A549 (cell line): Measurements from ENCODE around the gene FBXO48. TPM values are rescaled to one million over a fixed set of nuclear protein-coding genes. Genes with fewer than 3 reads are reported as not detected.
"Not testable (repeated sequence)": the region's sequence is repeated elsewhere in the genome, so short reads cannot be mapped to it uniquely, and the experiment has no call there.

Experiments used
- ATAC-seq, 2 experiments: fragments of 200-7000 bp in 1 of 2; fragments of >200 bp in 1 of 2; cut with Nextera tagmentation in 1 of 2; cut with Tn5 transposase in 1 of 2; 3 replicates each; pipeline versions ENCODE4 v1.8.0 to v1.9.1; 2018 to 2020; ENCODE audit warnings: mild to moderate bottlenecking in 1 of 2, moderate library complexity in 1 of 2
- CTCF ChIA-PET: fragments of 300-600 bp; sonication (Branson Sonifier 250); formaldehyde crosslinking; extraction: SDS; loops from one replicate; lab custom pipeline; 2021; ENCODE audit warnings: antibody characterized with exemption, inconsistent platforms; lab: Yijun Ruan, JAX
- POLR2A ChIA-PET: fragments of 350-600 bp; formaldehyde crosslinking; extraction: SDS; loops from one replicate; lab custom pipeline; 2021; ENCODE audit warnings: antibody characterized with exemption, inconsistent platforms; lab: Yijun Ruan, JAX
- DNase-seq, 2 experiments: peaks; one replicate each; pipeline versions ENCODE4 v3.0.0 to v3.0.0-alpha.2; 2011 to 2016; ENCODE audit warnings: low read depth in 1 of 2, low spot score in 1 of 2
- FAIRE-seq: peaks from 2 replicates; lab custom pipeline; 2011; peaks lifted over from hg19 to GRCh38; lab: Jason Lieb, UNC
- H3K27ac ChIP-seq, 2 experiments: fragments of >200 bp; sonication (Bioruptor Twin); formaldehyde crosslinking; 3 replicates each; pipeline ENCODE4 v1.5.1; 2016 to 2017
- H3K4me1 ChIP-seq: fragments of >200 bp; sonication (Bioruptor Twin); formaldehyde crosslinking; 3 replicates; pipeline ENCODE4 v1.6.1; 2016
- H3K4me2 ChIP-seq: fragments of >200 bp; sonication (Bioruptor Twin); formaldehyde crosslinking; 3 replicates; pipeline ENCODE4 v1.6.1; 2016
- H3K4me3 ChIP-seq: fragments of >200 bp; sonication (Bioruptor Twin); formaldehyde crosslinking; 3 replicates; pipeline ENCODE4 v1.5.1; 2016
- H3K9me3 ChIP-seq: fragments of >200 bp; sonication (Bioruptor Twin); formaldehyde crosslinking; 3 replicates; pipeline ENCODE4 v1.6.1; 2016
- CHD2 ChIP-seq: fragments of 150-350 bp; IDR thresholded peaks from 2 replicates; pipeline ENCODE4 v1.6.1; 2014; ENCODE audit warnings: low read length; ENCODE audit not compliant: partially characterized antibody
- EP300 ChIP-seq, 2 experiments: fragments of >200 bp; sonication (Bioruptor Twin); formaldehyde crosslinking; IDR thresholded peaks; 2 replicates in 1 of 2; 3 replicates in 1 of 2; pipeline ENCODE4 v1.6.1; 2016 to 2017
- ESRRA ChIP-seq: fragments of 150-350 bp; IDR thresholded peaks from 2 replicates; pipeline ENCODE4 v1.6.1; 2014; ENCODE audit warnings: mild to moderate bottlenecking, low read length, borderline replicate concordance
- FOSL2 ChIP-seq, 2 experiments: fragments of 450-650 bp in 1 of 2; fragments of >200 bp in 1 of 2; sonication (Bioruptor Twin) in 1 of 2; formaldehyde crosslinking; IDR thresholded peaks; 2 replicates each; pipeline versions ENCODE4 v1.5.0 to v1.6.1; 2016 to 2020; ENCODE audit warnings: mild to moderate bottlenecking in 1 of 2, moderate library complexity in 1 of 2
- HDAC2 ChIP-seq: fragments of 200-600 bp; sonication (generic); IDR thresholded peaks from 2 replicates; pipeline ENCODE4 v1.6.1; 2016
- JUNB ChIP-seq: fragments of >200 bp; sonication (Bioruptor Twin); formaldehyde crosslinking; IDR thresholded peaks from 2 replicates; pipeline ENCODE4 v1.6.1; 2016
- MAFK ChIP-seq: fragments of 450-650 bp; IDR thresholded peaks from 2 replicates; pipeline ENCODE4 v1.6.1; 2014; ENCODE audit not compliant: partially characterized antibody
- POLR2AphosphoS2 ChIP-seq: conservative IDR thresholded peaks from 2 replicates; pipeline ENCODE4 v1.6.1; 2012; ENCODE audit warnings: low read length, improper control_type of control experiment, inconsistent platforms
- RAD21 ChIP-seq, 2 experiments: fragments of >200 bp in 1 of 2; sonication (Bioruptor Twin) in 1 of 2; formaldehyde crosslinking in 1 of 2; IDR thresholded peaks in 1 of 2; conservative IDR thresholded peaks in 1 of 2; 2 replicates in 1 of 2; 3 replicates in 1 of 2; pipeline ENCODE4 v1.6.1; 2012 to 2018; ENCODE audit warnings: inconsistent platforms in 1 of 2
- RARB ChIP-seq: fragments of 250-450 bp; sonication (Bioruptor Pico); IDR thresholded peaks from 2 replicates; pipeline ENCODE4 v1.8.0; 2021; ENCODE audit warnings: mild to moderate bottlenecking, moderate library complexity
- RNF2 ChIP-seq: fragments of 200-600 bp; sonication (generic); IDR thresholded peaks from 2 replicates; pipeline ENCODE4 v1.6.1; 2016; ENCODE audit warnings: low read depth, mild to moderate bottlenecking, antibody characterized with exemption, moderate library complexity, borderline replicate concordance
- SMC3 ChIP-seq: fragments of >200 bp; sonication (Bioruptor Twin); formaldehyde crosslinking; IDR thresholded peaks from 3 replicates; pipeline ENCODE4 v1.6.1; 2018; ENCODE audit warnings: inconsistent platforms
- SREBF2 ChIP-seq: fragments of 450-650 bp; IDR thresholded peaks from 2 replicates; pipeline ENCODE4 v1.6.1; 2014; ENCODE audit warnings: mild to moderate bottlenecking, moderate library complexity
- ZC3H11A ChIP-seq: fragments of 450-650 bp; IDR thresholded peaks from 2 replicates; pipeline ENCODE4 v1.6.1; 2014; ENCODE audit warnings: antibody characterized with exemption, mild to moderate bottlenecking
- ZNF302 ChIP-seq: fragments of 250-450 bp; sonication (Bioruptor Pico); IDR thresholded peaks from 2 replicates; pipeline ENCODE4 v1.9.0; 2021; ENCODE audit warnings: inconsistent platforms, mild to moderate bottlenecking, moderate library complexity
- ZSCAN20 ChIP-seq: fragments of 250-450 bp; sonication (Bioruptor Pico); IDR thresholded peaks from 2 replicates; pipeline ENCODE4 v1.8.0; 2022; ENCODE audit warnings: mild to moderate bottlenecking, moderate library complexity
- WGBS: methylation state at CpG from one replicate; pipeline ENCODE4 v1.1.6; 2017; ENCODE audit errors: missing lambda C conversion rate; 5-methylcytosine and 5-hydroxymethylcytosine counted together
- polyA plus RNA-seq, 4 experiments: library from polyadenylated mRNA; depleted of rRNA in 3 of 4; stranded (reverse); fragments of >200 nt; fragmentation: RNase III in 1 of 4; extraction: RNeasy Plus Mini Kit Qiagen cat#74134 plus additional on column Dnase treatment in 1 of 4; gene quantifications; 2 replicates in 3 of 4; 3 replicates in 1 of 4; pipeline ENCODE4 v1.2.3, GENCODE V29; 2011 to 2017
- TF ChIP-seq, protein P1 (sequence below): fragments of >200 bp; sonication (Bioruptor Twin); formaldehyde crosslinking; IDR thresholded peaks from 3 replicates; pipeline ENCODE4 v1.5.1; 2016
- TF ChIP-seq, protein P2 (sequence below): fragments of >200 bp; sonication (Bioruptor Twin); formaldehyde crosslinking; IDR thresholded peaks from 3 replicates; pipeline ENCODE4 v1.6.1; 2016
- TF ChIP-seq, protein P3 (sequence below): IDR thresholded peaks from 2 replicates; pipeline ENCODE4 v1.6.1; 2012
- TF ChIP-seq, protein P4 (sequence below): fragments of >200 bp; sonication (Bioruptor Twin); formaldehyde crosslinking; IDR thresholded peaks from 2 replicates; pipeline ENCODE4 v1.6.1; 2016

The FBXO48 gene
- polyA plus RNA-seq, 2 of the 4 experiments (the other 2 are of a cell fraction): 0.72 to 2.1 TPM

DNA sequence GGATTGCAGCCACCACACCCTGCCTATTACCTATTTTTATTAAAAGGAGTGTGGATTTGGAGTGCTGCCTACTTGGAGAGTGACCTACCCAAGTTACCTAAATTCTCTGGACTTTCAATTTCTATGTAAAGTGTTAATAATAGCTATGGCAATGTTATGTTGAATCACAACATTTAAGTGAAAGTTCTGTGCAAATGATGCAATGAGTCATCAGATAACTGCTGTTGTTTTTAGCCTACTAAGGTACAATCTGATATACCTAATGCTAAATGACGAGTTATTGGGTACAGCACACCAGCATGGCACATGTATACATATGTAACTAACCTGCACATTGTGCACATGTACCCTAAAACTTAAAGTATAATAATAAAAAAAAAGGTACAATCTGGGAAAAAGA, 21.5 kb upstream of the FBXO48 start:
- H3K4me1 ChIP-seq; H3K4me2 ChIP-seq; ATAC-seq; FAIRE-seq; H3K9me3 ChIP-seq; H3K27ac ChIP-seq; DNase-seq; POLR2A ChIA-PET; H3K4me3 ChIP-seq; TF ChIP-seq FOSL2 (IDR thresholded peaks at IDR 0.05): not testable (repeated sequence)
- CTCF ChIA-PET: interaction anchor here (0.7 to 5.1 kb wide), 19 partner anchors 8 to 437 kb away, joined by 3 to 49 read pairs (median 5); partner anchors contain the start of genes APLF, FBXO48 and PROKR1
- 95% methylated on average over 1 of the region's 1 CpG for WGBS
- peak; percentile 52; the same call in 1 of the 2 replicates for TF ChIP-seq FOSL2 (CRISPR knock-in tag; IDR thresholded peaks at IDR 0.05)

DNA sequence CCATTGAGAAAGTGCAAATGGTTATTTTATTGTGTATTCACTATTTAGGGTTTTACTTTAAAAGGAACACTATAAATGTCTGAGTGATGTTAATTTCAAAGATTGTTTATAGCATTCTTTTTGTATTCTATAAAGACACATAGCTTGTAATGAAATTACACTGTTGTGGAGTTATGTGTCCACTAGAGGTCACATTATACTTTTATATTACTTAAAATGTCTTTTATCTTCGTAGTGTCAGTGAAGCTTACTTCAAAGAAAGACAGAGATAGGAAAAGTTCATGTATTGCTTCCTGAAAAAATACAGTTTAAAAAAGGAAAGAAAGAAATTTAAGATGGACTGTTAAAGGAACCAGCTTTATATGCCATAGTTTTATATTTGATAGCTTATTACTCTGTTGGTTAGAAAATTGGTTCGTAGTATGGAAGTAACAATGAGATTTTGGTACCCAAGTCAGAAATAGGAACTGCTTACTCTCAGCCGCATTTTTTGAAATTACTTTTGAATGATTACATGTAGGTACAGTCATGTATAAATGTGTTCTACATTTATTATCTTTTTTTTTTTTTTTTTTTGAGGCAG, 20.8 kb upstream of the FBXO48 start:
- H3K4me3 ChIP-seq: no peak overlapping the region
- FAIRE-seq (peak; percentile 68), DNase-seq (peak; percentile 21 to 41), ATAC-seq (peak in 1 of 2 experiments; percentile 82; a peak in 4 of 6 replicates)
- H3K27ac ChIP-seq: no peak overlapping the region
- WGBS: 33% methylated on average over 3 of the region's 3 CpGs
- ChIA-PET CTCF (interaction anchor here (0.5 to 5.1 kb wide), 42 partner anchors 9 to 524 kb away, joined by 3 to 49 read pairs (median 4); partner anchors contain the start of genes APLF, FBXO48 and PROKR1), POLR2A (no interaction called here)
- no peaks in the 10 kb centered on the region for H3K4me1 ChIP-seq
- H3K9me3 ChIP-seq: no peaks in the 10 kb centered on the region
- peak overlapping the region; percentile 23; the same call in 2 of the 3 replicates for H3K4me2 ChIP-seq
- peak; percentile 65 to 74 for TF ChIP-seq RAD21 (conservative IDR thresholded peaks at IDR 0.05 in 1 of 2, IDR thresholded peaks at IDR 0.05 in 1 of 2)
- peak; percentile 64; the same call in 2 of the 3 replicates for TF ChIP-seq SMC3
- TF ChIP-seq ZSCAN20 (CRISPR knock-in tag): no peak
- TF ChIP-seq, protein P1, sequence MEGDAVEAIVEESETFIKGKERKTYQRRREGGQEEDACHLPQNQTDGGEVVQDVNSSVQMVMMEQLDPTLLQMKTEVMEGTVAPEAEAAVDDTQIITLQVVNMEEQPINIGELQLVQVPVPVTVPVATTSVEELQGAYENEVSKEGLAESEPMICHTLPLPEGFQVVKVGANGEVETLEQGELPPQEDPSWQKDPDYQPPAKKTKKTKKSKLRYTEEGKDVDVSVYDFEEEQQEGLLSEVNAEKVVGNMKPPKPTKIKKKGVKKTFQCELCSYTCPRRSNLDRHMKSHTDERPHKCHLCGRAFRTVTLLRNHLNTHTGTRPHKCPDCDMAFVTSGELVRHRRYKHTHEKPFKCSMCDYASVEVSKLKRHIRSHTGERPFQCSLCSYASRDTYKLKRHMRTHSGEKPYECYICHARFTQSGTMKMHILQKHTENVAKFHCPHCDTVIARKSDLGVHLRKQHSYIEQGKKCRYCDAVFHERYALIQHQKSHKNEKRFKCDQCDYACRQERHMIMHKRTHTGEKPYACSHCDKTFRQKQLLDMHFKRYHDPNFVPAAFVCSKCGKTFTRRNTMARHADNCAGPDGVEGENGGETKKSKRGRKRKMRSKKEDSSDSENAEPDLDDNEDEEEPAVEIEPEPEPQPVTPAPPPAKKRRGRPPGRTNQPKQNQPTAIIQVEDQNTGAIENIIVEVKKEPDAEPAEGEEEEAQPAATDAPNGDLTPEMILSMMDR: peak; percentile 71; the same call in 2 of the 3 replicates

DNA sequence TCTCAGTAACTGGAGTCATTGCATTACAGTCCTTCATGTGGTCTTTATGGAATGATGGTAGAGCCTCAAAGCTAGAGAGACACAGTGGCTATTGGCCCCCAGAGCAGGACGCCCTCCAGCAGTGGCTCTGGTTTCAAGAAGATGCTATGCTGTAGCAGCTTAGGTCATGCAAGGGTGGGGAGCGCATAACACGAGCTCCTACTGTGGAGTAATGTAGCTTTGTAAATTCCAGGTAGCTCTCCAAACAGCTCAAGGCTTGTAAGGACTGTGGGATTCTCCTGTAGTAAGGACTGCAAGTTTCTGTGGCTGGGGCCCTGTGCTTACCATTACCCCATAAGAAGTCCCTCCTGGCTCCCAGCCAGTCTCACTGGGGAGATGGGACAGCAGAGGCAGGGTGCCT, 15.9 kb upstream of the FBXO48 start:
- Histone ChIP-seq H3K27ac (no peak overlapping the region), H3K4me1 (peaks cover 4% of the 10 kb centered on the region; the same call in 1 of the 3 replicates), H3K9me3 (no peaks in the 10 kb centered on the region), H3K4me3 (no peak overlapping the region)
- no peak for ATAC-seq
- FAIRE-seq: no peak
- DNase-seq: no peak
- TF ChIP-seq, protein P2, sequence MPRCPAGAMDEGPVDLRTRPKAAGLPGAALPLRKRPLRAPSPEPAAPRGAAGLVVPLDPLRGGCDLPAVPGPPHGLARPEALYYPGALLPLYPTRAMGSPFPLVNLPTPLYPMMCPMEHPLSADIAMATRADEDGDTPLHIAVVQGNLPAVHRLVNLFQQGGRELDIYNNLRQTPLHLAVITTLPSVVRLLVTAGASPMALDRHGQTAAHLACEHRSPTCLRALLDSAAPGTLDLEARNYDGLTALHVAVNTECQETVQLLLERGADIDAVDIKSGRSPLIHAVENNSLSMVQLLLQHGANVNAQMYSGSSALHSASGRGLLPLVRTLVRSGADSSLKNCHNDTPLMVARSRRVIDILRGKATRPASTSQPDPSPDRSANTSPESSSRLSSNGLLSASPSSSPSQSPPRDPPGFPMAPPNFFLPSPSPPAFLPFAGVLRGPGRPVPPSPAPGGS: no peak
- TF ChIP-seq ZNF302 (CRISPR knock-in tag): no peak
- TF ChIP-seq EP300 (IDR thresholded peaks at IDR 0.05): no peak
- TF ChIP-seq, protein P3, sequence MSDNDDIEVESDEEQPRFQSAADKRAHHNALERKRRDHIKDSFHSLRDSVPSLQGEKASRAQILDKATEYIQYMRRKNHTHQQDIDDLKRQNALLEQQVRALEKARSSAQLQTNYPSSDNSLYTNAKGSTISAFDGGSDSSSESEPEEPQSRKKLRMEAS: no peak
- TF ChIP-seq, all 56 proteins: peak for 0
- WGBS: 72% methylated on average over 3 of the region's 3 CpGs
- H3K4me2 ChIP-seq: no peak overlapping the region
- POLR2A ChIA-PET: no interaction called here
- CTCF ChIA-PET: interaction anchor here (1.0 to 2.6 kb wide), 7 partner anchors 9 to 444 kb away, joined by 3 to 10 read pairs (median 4); no protein-coding TSS in a partner anchor

DNA sequence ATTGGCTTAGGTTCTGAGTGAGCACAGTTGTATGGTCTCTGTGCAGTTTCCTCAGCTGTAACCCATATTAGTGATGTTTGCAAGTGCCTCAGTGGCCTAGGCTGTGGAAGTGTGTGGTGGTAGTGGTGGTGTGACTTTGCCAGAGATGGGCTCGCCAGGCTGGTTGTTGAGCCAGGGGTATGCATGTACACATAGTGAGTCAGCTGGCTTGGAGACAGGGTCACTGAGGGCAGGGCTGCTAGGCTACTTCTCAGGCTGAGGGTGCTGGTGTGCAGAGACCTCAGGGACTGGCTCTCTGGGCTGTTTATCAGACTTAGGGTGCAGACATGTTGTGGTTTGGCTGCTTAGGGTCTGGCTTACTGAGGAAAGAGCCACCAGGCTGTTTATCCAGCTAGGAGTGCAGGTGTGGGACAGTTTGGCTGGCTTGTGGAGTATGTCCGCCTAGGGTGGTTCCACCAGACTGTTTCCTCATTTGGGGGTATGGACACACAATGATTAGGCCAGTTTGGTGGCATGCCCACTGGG, 15.3 kb upstream of the FBXO48 start:
- H3K4me3 ChIP-seq: no peak overlapping the region
- H3K4me1 ChIP-seq: peaks cover 4% of the 10 kb centered on the region; the same call in 1 of the 3 replicates
- no peaks in the 10 kb centered on the region for H3K9me3 ChIP-seq
- no peak overlapping the region for H3K4me2 ChIP-seq
- ChIA-PET POLR2A (no interaction called here), CTCF (interaction anchor here (1.0 to 2.6 kb wide), 9 partner anchors 8 to 444 kb away, joined by 3 to 10 read pairs (median 4); no protein-coding TSS in a partner anchor)
- DNase-seq: no peak
- no peak for TF ChIP-seq HDAC2
- TF ChIP-seq SREBF2: no peak
- no peak for TF ChIP-seq ESRRA
- TF ChIP-seq, protein P2: no peak
- no peak for TF ChIP-seq CHD2
- TF ChIP-seq JUNB: no peak
- no peak for TF ChIP-seq RNF2
- no peak for TF ChIP-seq ZSCAN20 (CRISPR knock-in tag)
- TF ChIP-seq MAFK: no peak
- no peak for TF ChIP-seq ZC3H11A
- TF ChIP-seq, protein P4, sequence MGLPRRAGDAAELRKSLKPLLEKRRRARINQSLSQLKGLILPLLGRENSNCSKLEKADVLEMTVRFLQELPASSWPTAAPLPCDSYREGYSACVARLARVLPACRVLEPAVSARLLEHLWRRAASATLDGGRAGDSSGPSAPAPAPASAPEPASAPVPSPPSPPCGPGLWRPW: no peak
- TF ChIP-seq POLR2AphosphoS2: no peak
- TF ChIP-seq RARB (CRISPR knock-in tag): no peak
- TF ChIP-seq, all 56 proteins: peak for 0
- ATAC-seq (no peak; a peak in 2 of 6 replicates), FAIRE-seq (no peak)
- 67% methylated on average over 2 of the region's 2 CpGs for WGBS
- no peak overlapping the region for H3K27ac ChIP-seq
